Loucy (cell line): ENCODE measurements around the gene NUP50.

ENCODE experiments used
- H2AFZ ChIP-seq: fragments of 200-600 bp; sonication (generic); 2 replicates; pipeline ENCODE4 v1.6.0; 2016; ENCODE audit warnings: antibody characterized with exemption, mild to moderate bottlenecking, low read length, moderate library complexity
- H3F3A ChIP-seq: fragments of 200-600 bp; 2 replicates; pipeline ENCODE4 v1.6.0; 2016; ENCODE audit warnings: antibody characterized with exemption, low read depth, mild to moderate bottlenecking
- H3K27me3 ChIP-seq: fragments of 200-600 bp; sonication (generic); 2 replicates; pipeline ENCODE4 v1.6.1; 2014; ENCODE audit warnings: low read length, mild to moderate bottlenecking; ENCODE audit not compliant: insufficient read depth, poor library complexity, severe bottlenecking
- H3K36me3 ChIP-seq: fragments of 200-600 bp; sonication (generic); 2 replicates; pipeline ENCODE4 v1.6.1; 2016; ENCODE audit warnings: low read length; ENCODE audit not compliant: insufficient read depth
- H3K4me1 ChIP-seq: fragments of 200-600 bp; sonication (generic); 2 replicates; pipeline ENCODE4 v1.5.1; 2014; ENCODE audit warnings: low read length, mild to moderate bottlenecking; ENCODE audit not compliant: insufficient read depth, poor library complexity, severe bottlenecking
- H3K4me2 ChIP-seq: fragments of 200-600 bp; sonication (generic); 2 replicates; pipeline ENCODE4 v1.6.0; 2014; ENCODE audit warnings: antibody characterized with exemption, low read length, low read depth, mild to moderate bottlenecking; ENCODE audit not compliant: poor library complexity, severe bottlenecking
- H3K4me3 ChIP-seq: fragments of 200-600 bp; sonication (generic); 2 replicates; pipeline ENCODE4 v1.5.1; 2014; ENCODE audit warnings: low read length, mild to moderate bottlenecking, mixed read lengths; ENCODE audit not compliant: poor library complexity, severe bottlenecking
- H3K79me2 ChIP-seq: fragments of 200-600 bp; sonication (generic); 2 replicates; pipeline ENCODE4 v1.6.1; 2014; ENCODE audit warnings: low read length; ENCODE audit not compliant: insufficient read depth
- H3K9ac ChIP-seq: fragments of 200-600 bp; sonication (generic); 2 replicates; pipeline ENCODE4 v1.6.0; 2014; ENCODE audit warnings: mild to moderate bottlenecking, low read depth, low read length, moderate library complexity; ENCODE audit not compliant: poor library complexity, severe bottlenecking
- H3K9me2 ChIP-seq: fragments of 200-600 bp; sonication (generic); replicated peaks from 2 replicates; pipeline ENCODE4 v1.6.1; 2016; ENCODE audit warnings: low read depth, low read length, mixed read lengths
- H3K9me3 ChIP-seq: fragments of 200-600 bp; sonication (generic); 2 replicates; pipeline ENCODE4 v1.6.1; 2014; ENCODE audit warnings: mild to moderate bottlenecking, antibody characterized with exemption, low read length, low read depth; ENCODE audit not compliant: insufficient read depth
- H4K20me1 ChIP-seq: fragments of 200-600 bp; sonication (generic); 2 replicates; pipeline ENCODE4 v1.6.0; 2014; ENCODE audit warnings: antibody characterized with exemption, low read length, mild to moderate bottlenecking; ENCODE audit not compliant: insufficient read depth, poor library complexity, severe bottlenecking
- CTCF ChIP-seq: fragments of 200-600 bp; sonication (generic); conservative IDR thresholded peaks from 2 replicates; pipeline ENCODE4 v1.5.1; 2014; ENCODE audit warnings: mild to moderate bottlenecking, antibody characterized with exemption, low read length
- EZH2phosphoT487 ChIP-seq: fragments of 200-600 bp; IDR thresholded peaks from 2 replicates; pipeline ENCODE4 v1.6.1; 2018; ENCODE audit warnings: antibody characterized with exemption, mild to moderate bottlenecking, moderate library complexity, borderline replicate concordance

NUP50 gene

GRCh38 chr22:45129703-45130524 is 33.8 kb upstream of the NUP50 start:
- H3K27me3 ChIP-seq = no peaks in the 10 kb centered on the region
- H3K9me3 ChIP-seq = no peaks in the 10 kb centered on the region
- H3K4me1 ChIP-seq = no peaks in the 10 kb centered on the region
- H3K4me3 ChIP-seq = no peak overlapping the region
- no peak overlapping the region for H2AFZ ChIP-seq
- H3K4me2 ChIP-seq = no peak overlapping the region
- no peaks in the 10 kb centered on the region for H3K36me3 ChIP-seq
- no peaks in the 10 kb centered on the region for H3K79me2 ChIP-seq
- TF ChIP-seq EZH2phosphoT487 = no peak
- no peak for TF ChIP-seq CTCF
- no peaks in the 10 kb centered on the region for H3F3A ChIP-seq
- H4K20me1 ChIP-seq = no peaks in the 10 kb centered on the region
- H3K9ac ChIP-seq = no peak overlapping the region
- H3K9me2 ChIP-seq = no peaks in the 10 kb centered on the region

GRCh38 chr22:45130891-45131290 is 32.8 kb upstream of the NUP50 start:
- no peaks in the 10 kb centered on the region for H3K9me2 ChIP-seq
- no peaks in the 10 kb centered on the region for H4K20me1 ChIP-seq
- H3F3A ChIP-seq = no peaks in the 10 kb centered on the region
- H3K4me1 ChIP-seq = no peaks in the 10 kb centered on the region
- no peaks in the 10 kb centered on the region for H3K79me2 ChIP-seq
- no peak overlapping the region for H2AFZ ChIP-seq
- H3K4me2 ChIP-seq = no peak overlapping the region
- H3K27me3 ChIP-seq = no peaks in the 10 kb centered on the region
- no peaks in the 10 kb centered on the region for H3K9me3 ChIP-seq
- H3K9ac ChIP-seq = no peak overlapping the region
- H3K4me3 ChIP-seq = no peak overlapping the region
- no peak for TF ChIP-seq EZH2phosphoT487
- no peak for TF ChIP-seq CTCF
- no peaks in the 10 kb centered on the region for H3K36me3 ChIP-seq

DNA sequence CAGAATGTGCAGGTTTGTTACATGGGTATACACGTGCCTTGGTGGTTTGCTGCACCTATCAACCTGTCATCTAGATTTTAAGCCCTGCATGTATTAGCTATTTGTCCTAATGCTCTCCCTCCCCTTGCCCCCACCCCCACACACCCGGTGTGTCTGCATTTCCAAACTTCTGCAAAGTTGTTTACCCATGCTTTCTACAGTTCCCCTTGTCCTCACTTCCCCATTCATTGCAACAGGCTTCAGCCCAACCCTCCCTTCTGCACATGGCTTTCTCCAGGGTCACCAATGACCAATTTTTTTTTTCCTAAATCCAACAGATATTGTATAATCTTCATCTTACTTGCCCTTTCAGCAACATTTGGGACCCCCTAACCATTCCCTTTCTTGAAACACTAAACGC is 32.0 kb upstream of the NUP50 start:
- Histone ChIP-seq H2AFZ (no peak overlapping the region), H3K4me3 (no peak overlapping the region), H3K4me2 (no peak overlapping the region), H3K9me3 (no peaks in the 10 kb centered on the region), H3K9me2 (no peaks in the 10 kb centered on the region), H4K20me1 (no peaks in the 10 kb centered on the region), H3K9ac (no peak overlapping the region), H3K36me3 (no peaks in the 10 kb centered on the region), H3K79me2 (no peaks in the 10 kb centered on the region), H3K27me3 (no peaks in the 10 kb centered on the region), H3K4me1 (no peaks in the 10 kb centered on the region), H3F3A (no peaks in the 10 kb centered on the region)
- TF ChIP-seq CTCF (no peak), EZH2phosphoT487 (no peak)
